ENCODE data around the gene FILIP1L.

Gene FILIP1L

GRCh38 chr3:100020876-100021644, 93.2 kb downstream of the FILIP1L start:
- Histone ChIP-seq H3K4me3 (ENCODE audit: low read length, poor library complexity, severe bottlenecking) (no peak overlapping the region), H3K9me2 (replicated peaks; ENCODE audit: low read depth, low read length) (no peaks in the 10 kb centered on the region), H3K9me3 (ENCODE audit: insufficient read depth, low read depth, low read length) (no peaks in the 10 kb centered on the region), H3K4me1 (ENCODE audit: insufficient read depth, low read length, poor library complexity, severe bottlenecking) (peaks cover 17% of the 10 kb centered on the region), H2AFZ (ENCODE audit: low read length) (no peak overlapping the region), H3K79me2 (ENCODE audit: insufficient read depth, low read length) (no peaks in the 10 kb centered on the region), H3F3A (ENCODE audit: low read depth) (no peaks in the 10 kb centered on the region), H4K20me1 (ENCODE audit: insufficient read depth, low read length, poor library complexity, severe bottlenecking) (no peaks in the 10 kb centered on the region), H3K27me3 (ENCODE audit: insufficient read depth, low read length, poor library complexity, severe bottlenecking) (no peaks in the 10 kb centered on the region), H3K4me2 (ENCODE audit: low read depth, low read length, poor library complexity, severe bottlenecking) (no peak overlapping the region), H3K36me3 (ENCODE audit: insufficient read depth, low read length) (no peaks in the 10 kb centered on the region), H3K9ac (ENCODE audit: low read depth, low read length, poor library complexity, severe bottlenecking) (no peak overlapping the region)
- no peak for TF ChIP-seq CTCF (conservative IDR thresholded peaks at IDR 0.05; ENCODE audit: low read length)
- no peak for TF ChIP-seq EZH2phosphoT487 (IDR thresholded peaks at IDR 0.05; ENCODE audit: borderline replicate concordance)

DNA sequence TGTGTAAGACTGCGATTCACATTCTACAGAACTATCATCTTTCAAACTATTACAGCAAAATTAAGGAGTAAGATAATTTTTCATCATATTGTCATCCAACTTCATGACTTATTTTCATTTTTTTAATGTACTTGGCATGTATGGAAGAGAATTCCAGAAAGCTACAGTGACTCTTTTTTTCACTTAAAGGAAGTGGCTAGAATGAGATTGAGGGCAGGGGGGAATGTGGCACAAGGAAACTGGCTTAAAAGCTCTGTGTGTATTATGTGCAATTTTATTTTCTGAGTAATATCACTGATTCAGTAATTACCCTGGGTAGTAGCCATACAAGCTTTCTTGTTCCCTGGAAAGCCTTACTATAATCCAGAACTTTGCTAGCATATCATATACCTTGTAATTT, 94.6 kb downstream of the FILIP1L start:
- Histone ChIP-seq H3K27me3 (ENCODE audit: insufficient read depth, low read length, poor library complexity, severe bottlenecking) (no peaks in the 10 kb centered on the region), H3K9me3 (ENCODE audit: insufficient read depth, low read depth, low read length) (0 out of 2 replicates have a peak, but pooled peaks cover 4% of the 10 kb centered on the region), H2AFZ (ENCODE audit: low read length) (no peak overlapping the region), H4K20me1 (ENCODE audit: insufficient read depth, low read length, poor library complexity, severe bottlenecking) (no peaks in the 10 kb centered on the region), H3K4me3 (ENCODE audit: low read length, poor library complexity, severe bottlenecking) (no peak overlapping the region), H3K9me2 (replicated peaks; ENCODE audit: low read depth, low read length) (no peaks in the 10 kb centered on the region), H3F3A (ENCODE audit: low read depth) (no peaks in the 10 kb centered on the region), H3K79me2 (ENCODE audit: insufficient read depth, low read length) (no peaks in the 10 kb centered on the region), H3K4me2 (ENCODE audit: low read depth, low read length, poor library complexity, severe bottlenecking) (no peak overlapping the region), H3K4me1 (ENCODE audit: insufficient read depth, low read length, poor library complexity, severe bottlenecking) (peaks cover 17% of the 10 kb centered on the region), H3K36me3 (ENCODE audit: insufficient read depth, low read length) (no peaks in the 10 kb centered on the region), H3K9ac (ENCODE audit: low read depth, low read length, poor library complexity, severe bottlenecking) (no peak overlapping the region)
- TF ChIP-seq EZH2phosphoT487 (IDR thresholded peaks at IDR 0.05; ENCODE audit: borderline replicate concordance), result no peak
- no peak for TF ChIP-seq CTCF (conservative IDR thresholded peaks at IDR 0.05; ENCODE audit: low read length)

- Histone ChIP-seq H3K9me3 (ENCODE audit: insufficient read depth, low read depth, low read length) (0 out of 2 replicates have a peak, but pooled peaks cover 4% of the 10 kb centered on the region), H2AFZ (ENCODE audit: low read length) (no peak overlapping the region), H3K27me3 (ENCODE audit: insufficient read depth, low read length, poor library complexity, severe bottlenecking) (no peaks in the 10 kb centered on the region), H3K9ac (ENCODE audit: low read depth, low read length, poor library complexity, severe bottlenecking) (no peak overlapping the region), H3K4me1 (ENCODE audit: insufficient read depth, low read length, poor library complexity, severe bottlenecking) (peaks cover 17% of the 10 kb centered on the region), H4K20me1 (ENCODE audit: insufficient read depth, low read length, poor library complexity, severe bottlenecking) (no peaks in the 10 kb centered on the region), H3K9me2 (replicated peaks; ENCODE audit: low read depth, low read length) (no peaks in the 10 kb centered on the region), H3F3A (ENCODE audit: low read depth) (no peaks in the 10 kb centered on the region), H3K79me2 (ENCODE audit: insufficient read depth, low read length) (no peaks in the 10 kb centered on the region), H3K4me2 (ENCODE audit: low read depth, low read length, poor library complexity, severe bottlenecking) (no peak overlapping the region), H3K36me3 (ENCODE audit: insufficient read depth, low read length) (no peaks in the 10 kb centered on the region), H3K4me3 (ENCODE audit: low read length, poor library complexity, severe bottlenecking) (no peak overlapping the region)
- TF ChIP-seq CTCF (conservative IDR thresholded peaks at IDR 0.05; ENCODE audit: low read length), result no peak
- TF ChIP-seq EZH2phosphoT487 (IDR thresholded peaks at IDR 0.05; ENCODE audit: borderline replicate concordance), result no peak
Measured at GRCh38 chr3:100018806-100019205, 95.5 kb downstream of the FILIP1L start.

Measured in Loucy (cell line).